Esophagus squamous epithelium (tissue), 4 donors: ENCODE measurements around the gene MYO3B.

ENCODE experiments used
- POLR2A ChIP-seq, 4 donors: fragments of 450-650 bp; IDR thresholded peaks; one replicate each; pipeline ENCODE4 v1.6.1; 2017; ENCODE audit warnings: antibody characterized with exemption in 4 of 4, mild to moderate bottlenecking in 4 of 4, moderate library complexity in 3 of 4
- TF ChIP-seq, protein P1 (sequence below), 6 experiments: fragments of 450-650 bp in 4 of 6; fragments of 200-600 bp in 2 of 6; sonication (generic) in 2 of 6; IDR thresholded peaks; one replicate each; pipeline ENCODE4 v1.5.1; 2016 to 2019; ENCODE audit warnings: antibody characterized with exemption in 6 of 6, mild to moderate bottlenecking in 4 of 6, moderate library complexity in 4 of 6

DNA sequence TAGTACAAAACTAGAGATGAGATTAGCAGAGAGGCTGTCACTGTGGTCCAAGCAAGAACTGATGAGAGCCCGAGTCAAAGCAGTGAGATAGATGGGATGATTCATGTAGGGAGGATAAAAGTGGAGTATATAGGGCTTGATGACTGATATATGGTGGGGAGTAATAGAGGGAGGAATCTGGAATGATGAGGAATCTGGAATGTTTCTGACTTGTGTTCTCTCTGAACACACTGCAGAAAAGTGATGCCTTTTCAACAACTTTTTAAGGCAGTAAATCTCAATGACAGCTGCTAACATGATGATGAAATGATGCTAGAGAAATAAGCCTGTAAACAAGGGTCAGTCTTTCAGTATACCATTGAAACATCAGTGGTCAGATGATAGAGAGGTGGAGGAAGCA lies 393.7 kb downstream of the MYO3B start:
- TF ChIP-seq POLR2A (IDR thresholded peaks at IDR 0.05) = no peak
- TF ChIP-seq, protein P1, sequence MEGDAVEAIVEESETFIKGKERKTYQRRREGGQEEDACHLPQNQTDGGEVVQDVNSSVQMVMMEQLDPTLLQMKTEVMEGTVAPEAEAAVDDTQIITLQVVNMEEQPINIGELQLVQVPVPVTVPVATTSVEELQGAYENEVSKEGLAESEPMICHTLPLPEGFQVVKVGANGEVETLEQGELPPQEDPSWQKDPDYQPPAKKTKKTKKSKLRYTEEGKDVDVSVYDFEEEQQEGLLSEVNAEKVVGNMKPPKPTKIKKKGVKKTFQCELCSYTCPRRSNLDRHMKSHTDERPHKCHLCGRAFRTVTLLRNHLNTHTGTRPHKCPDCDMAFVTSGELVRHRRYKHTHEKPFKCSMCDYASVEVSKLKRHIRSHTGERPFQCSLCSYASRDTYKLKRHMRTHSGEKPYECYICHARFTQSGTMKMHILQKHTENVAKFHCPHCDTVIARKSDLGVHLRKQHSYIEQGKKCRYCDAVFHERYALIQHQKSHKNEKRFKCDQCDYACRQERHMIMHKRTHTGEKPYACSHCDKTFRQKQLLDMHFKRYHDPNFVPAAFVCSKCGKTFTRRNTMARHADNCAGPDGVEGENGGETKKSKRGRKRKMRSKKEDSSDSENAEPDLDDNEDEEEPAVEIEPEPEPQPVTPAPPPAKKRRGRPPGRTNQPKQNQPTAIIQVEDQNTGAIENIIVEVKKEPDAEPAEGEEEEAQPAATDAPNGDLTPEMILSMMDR (IDR thresholded peaks at IDR 0.05) = no peak
